Measurements from ENCODE around the gene CREB3. TPM values are rescaled to one million over a fixed set of nuclear protein-coding genes. Genes with fewer than 3 reads are reported as not detected.

CREB3 gene
- total RNA-seq, 1 donor from 2014 or later: 33.2 TPM

GRCh38 chr9:35771075-35771433 lies 38.6 kb downstream of the CREB3 start:
- no peak overlapping the region for H3K4me3 Mint-ChIP-seq (ENCODE audit: low read depth)
- no peaks in the 10 kb centered on the region for H3K27me3 Mint-ChIP-seq
- no peaks in the 10 kb centered on the region for H3K36me3 Mint-ChIP-seq (ENCODE audit: insufficient read depth)
- H3K9me3 Mint-ChIP-seq (ENCODE audit: low read depth): no peaks in the 10 kb centered on the region
- no peak for TF ChIP-seq CTCF (IDR thresholded peaks at IDR 0.05; ENCODE audit: unreplicated experiment)
- DNase-seq (ENCODE audit: low spot score, unreplicated experiment): no peak
- no peak overlapping the region for H3K27ac Mint-ChIP-seq
- peaks cover 3% of the 10 kb centered on the region for H3K4me1 Mint-ChIP-seq (ENCODE audit: low read depth)

- no peaks in the 10 kb centered on the region for H3K9me3 Mint-ChIP-seq (ENCODE audit: low read depth)
- TF ChIP-seq CTCF (IDR thresholded peaks at IDR 0.05; ENCODE audit: unreplicated experiment): no peak
- no peak for DNase-seq (ENCODE audit: low spot score, unreplicated experiment)
- H3K36me3 Mint-ChIP-seq (ENCODE audit: insufficient read depth): no peaks in the 10 kb centered on the region
- H3K4me3 Mint-ChIP-seq (ENCODE audit: low read depth): no peak overlapping the region
- H3K27ac Mint-ChIP-seq: no peak overlapping the region
- no peaks in the 10 kb centered on the region for H3K27me3 Mint-ChIP-seq
- peaks cover 5% of the 10 kb centered on the region for H3K4me1 Mint-ChIP-seq (ENCODE audit: low read depth)
These were observed 39.1 kb downstream of the CREB3 start for GRCh38 chr9:35771534-35771933.

DNA sequence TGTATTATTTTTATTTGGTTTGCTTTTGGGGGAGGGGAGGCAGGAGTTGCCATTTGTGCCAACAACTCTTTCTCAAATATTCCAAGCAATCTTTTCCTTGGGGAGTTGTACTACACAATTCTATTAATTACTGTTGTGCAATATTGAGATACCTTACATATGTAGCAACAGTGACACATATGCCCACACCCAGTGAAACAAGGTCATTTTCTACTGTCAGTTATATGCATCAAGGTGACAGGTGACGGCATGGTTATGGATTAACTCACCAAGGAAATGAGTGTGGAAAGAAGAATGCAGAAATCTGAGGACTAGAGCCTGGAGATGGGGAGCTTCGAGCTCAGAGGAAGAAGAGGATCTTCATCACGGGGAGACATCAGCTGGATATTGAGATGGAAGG lies 39.5 kb downstream of the CREB3 start:
- no peak for DNase-seq (ENCODE audit: low spot score, unreplicated experiment)
- no peak for TF ChIP-seq CTCF (IDR thresholded peaks at IDR 0.05; ENCODE audit: unreplicated experiment)
- no peaks in the 10 kb centered on the region for H3K36me3 Mint-ChIP-seq (ENCODE audit: insufficient read depth)
- H3K4me1 Mint-ChIP-seq (ENCODE audit: low read depth): peaks cover 5% of the 10 kb centered on the region
- no peaks in the 10 kb centered on the region for H3K9me3 Mint-ChIP-seq (ENCODE audit: low read depth)
- H3K27ac Mint-ChIP-seq: no peak overlapping the region
- no peak overlapping the region for H3K4me3 Mint-ChIP-seq (ENCODE audit: low read depth)
- no peaks in the 10 kb centered on the region for H3K27me3 Mint-ChIP-seq

- Mint-ChIP-seq H3K4me3 (ENCODE audit: low read depth) (no peak overlapping the region), H3K27ac (peak overlapping the region; percentile 50), H3K27me3 (no peaks in the 10 kb centered on the region), H3K9me3 (ENCODE audit: low read depth) (no peaks in the 10 kb centered on the region), H3K36me3 (ENCODE audit: insufficient read depth) (peaks cover under 1% of the 10 kb centered on the region), H3K4me1 (ENCODE audit: low read depth) (peaks cover 10% of the 10 kb centered on the region)
- no peak for TF ChIP-seq CTCF (IDR thresholded peaks at IDR 0.05; ENCODE audit: unreplicated experiment)
- DNase-seq (ENCODE audit: low spot score, unreplicated experiment): no peak
These were observed 42.6 kb downstream of the CREB3 start for GRCh38 chr9:35774907-35775635.

DNA sequence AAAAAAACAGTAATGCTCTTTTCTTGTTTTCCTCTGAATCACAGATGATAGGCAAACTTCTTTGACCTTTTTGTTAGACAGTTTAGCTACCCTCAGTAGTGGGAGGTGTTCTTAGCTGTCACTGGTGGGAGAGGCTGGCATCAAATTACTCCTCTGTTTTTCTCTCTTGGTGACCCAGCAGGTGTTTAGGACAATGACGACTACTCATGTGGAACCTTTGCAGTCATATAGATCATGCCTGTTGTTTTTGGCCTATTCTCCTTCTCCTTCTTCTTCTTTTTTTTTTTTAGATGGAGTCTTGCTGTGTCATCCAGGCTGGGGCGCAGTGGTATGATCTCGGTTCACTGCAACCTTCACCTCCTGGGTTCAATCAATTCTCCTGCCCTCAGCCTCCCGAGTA lies 43.6 kb downstream of the CREB3 start:
- Mint-ChIP-seq H3K4me3 (ENCODE audit: low read depth) (no peak overlapping the region), H3K27ac (peak overlapping the region; percentile 62)

More for the DNA sequence above, 43.6 kb downstream of the CREB3 start:
- DNase-seq (ENCODE audit: low spot score, unreplicated experiment): no peak
- Mint-ChIP-seq H3K4me1 (ENCODE audit: low read depth) (peaks cover 10% of the 10 kb centered on the region), H3K9me3 (ENCODE audit: low read depth) (no peaks in the 10 kb centered on the region), H3K27me3 (no peaks in the 10 kb centered on the region), H3K36me3 (ENCODE audit: insufficient read depth) (peaks cover 3% of the 10 kb centered on the region)
- TF ChIP-seq CTCF (IDR thresholded peaks at IDR 0.05; ENCODE audit: unreplicated experiment): no peak

All from progenitor cell of endocrine pancreas (in vitro differentiated cells).